ENCODE measurements around the gene RRAS. TPM values are rescaled to one million over a fixed set of nuclear protein-coding genes. Genes with fewer than 3 reads are reported as not detected.

RRAS gene
- total RNA-seq, 2 experiments from 2014 or later = 12.3 to 14.9 TPM

DNA sequence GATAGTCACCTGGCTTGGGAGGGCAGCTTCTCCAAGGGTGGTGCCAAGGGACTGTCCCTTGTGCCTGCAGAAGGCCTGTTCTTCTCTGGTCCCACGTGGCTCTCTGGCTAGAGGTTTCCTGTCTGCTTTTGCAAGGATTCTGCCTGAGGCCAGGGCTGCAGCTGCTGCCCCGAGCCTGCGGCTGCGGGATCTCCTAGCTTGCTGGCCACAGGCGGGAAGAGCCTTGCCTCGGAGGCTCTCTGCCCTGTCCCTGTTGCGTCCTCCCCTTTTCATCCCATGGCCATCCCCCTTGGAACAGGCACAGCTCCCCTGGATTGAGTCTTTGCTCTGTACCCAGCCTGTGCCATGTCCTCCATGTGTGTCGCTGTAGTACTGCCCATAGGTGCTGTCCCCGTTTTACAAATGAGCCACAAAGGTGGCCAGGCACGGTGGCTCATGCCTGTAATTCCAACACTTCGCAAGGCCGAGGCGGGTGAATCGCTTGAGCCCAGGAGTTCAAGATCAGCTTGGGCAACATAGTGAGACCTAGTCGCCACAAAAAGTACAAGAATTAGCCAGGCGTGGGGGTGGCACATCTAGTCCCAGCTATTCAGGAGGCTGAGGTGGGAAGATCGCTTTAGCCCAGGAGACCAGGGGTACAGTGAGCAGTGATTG, 16.6 kb upstream of the RRAS start:
- no peak overlapping the region for H3K4me3 Mint-ChIP-seq
- POLR2A ChIA-PET = interaction anchor here (0.6 to 1.5 kb wide), 3 partner anchors 9 to 16 kb away, joined by 3 read pairs; partner anchors contain the start of genes BCL2L12, IRF3, RRAS and SCAF1
- no peak overlapping the region for H3K27ac Mint-ChIP-seq

GRCh38 chr19:49655570-49656455, 15.9 kb upstream of the RRAS start:
- H3K4me1 Mint-ChIP-seq = no peaks in the 10 kb centered on the region
- POLR2A ChIA-PET = interaction anchor here (0.6 to 1.5 kb wide), 3 partner anchors 9 to 16 kb away, joined by 3 read pairs; partner anchors contain the start of genes BCL2L12, IRF3, RRAS and SCAF1
- H3K36me3 Mint-ChIP-seq = peaks cover 8% of the 10 kb centered on the region
- DNase-seq = no peak
- no peak overlapping the region for H3K4me3 Mint-ChIP-seq
- ATAC-seq (ENCODE audit: low read depth) = no peak
- no peaks in the 10 kb centered on the region for H3K27me3 Mint-ChIP-seq
- no peaks in the 10 kb centered on the region for H3K9me3 Mint-ChIP-seq
- H3K27ac Mint-ChIP-seq = no peak overlapping the region

More for the DNA sequence above, 16.6 kb upstream of the RRAS start:
- Mint-ChIP-seq H3K4me1 (no peaks in the 10 kb centered on the region), H3K36me3 (peaks cover 7% of the 10 kb centered on the region), H3K9me3 (no peaks in the 10 kb centered on the region), H3K27me3 (no peaks in the 10 kb centered on the region)
- ATAC-seq (ENCODE audit: low read depth) = no peak
- DNase-seq = no peak

DNA sequence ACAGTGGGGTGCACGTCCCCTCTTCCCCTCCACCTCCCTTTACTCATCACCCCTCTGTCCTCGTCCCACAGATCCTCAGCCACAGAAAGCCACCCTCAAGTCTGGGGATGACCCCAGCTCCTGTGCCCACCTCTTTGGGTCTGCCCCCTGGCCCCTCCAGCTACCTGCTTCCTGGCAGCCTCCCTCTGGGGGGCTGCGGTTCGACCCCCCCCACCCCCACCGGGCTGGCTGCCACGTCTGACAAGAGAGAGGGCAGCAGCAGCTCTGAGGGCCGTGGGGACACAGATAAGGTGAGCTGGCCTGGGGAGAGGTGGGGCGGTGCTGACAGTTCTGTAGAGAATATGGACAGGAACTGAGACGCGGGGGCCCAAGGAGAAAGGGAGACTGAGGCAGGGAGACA, 14.6 kb upstream of the RRAS start:
- Mint-ChIP-seq H3K9me3 (no peaks in the 10 kb centered on the region), H3K4me1 (no peaks in the 10 kb centered on the region), H3K27me3 (no peaks in the 10 kb centered on the region), H3K27ac (no peak overlapping the region), H3K36me3 (peaks cover 8% of the 10 kb centered on the region), H3K4me3 (no peak overlapping the region)
- ATAC-seq (ENCODE audit: low read depth) (no peak), DNase-seq (no peak)
- POLR2A ChIA-PET = interaction anchor here (0.5 to 1.4 kb wide), 3 partner anchors 11 to 953 kb away, joined by 3 to 6 read pairs (median 4); no protein-coding TSS in a partner anchor

- POLR2A ChIA-PET = interaction anchor here (1.2 to 1.4 kb wide), 2 partner anchors 10 to 12 kb away, joined by 4 read pairs; partner anchors contain the start of gene SCAF1
- Mint-ChIP-seq H3K4me3 (no peak overlapping the region), H3K27me3 (no peaks in the 10 kb centered on the region), H3K9me3 (no peaks in the 10 kb centered on the region), H3K4me1 (no peaks in the 10 kb centered on the region), H3K27ac (no peak overlapping the region), H3K36me3 (peaks cover 8% of the 10 kb centered on the region)
- no peak for DNase-seq
- no peak for ATAC-seq (ENCODE audit: low read depth)
Measured at GRCh38 chr19:49653466-49653806, 13.5 kb upstream of the RRAS start.

- H3K36me3 Mint-ChIP-seq = peaks cover 8% of the 10 kb centered on the region
- H3K4me3 Mint-ChIP-seq = no peak overlapping the region
- no peak overlapping the region for H3K27ac Mint-ChIP-seq
- POLR2A ChIA-PET = interaction anchor here (1.2 kb wide), 1 partner anchor 11 kb away, joined by 4 read pairs; the partner anchor contains the start of gene SCAF1
- no peak for DNase-seq
- no peaks in the 10 kb centered on the region for H3K9me3 Mint-ChIP-seq
- no peak for ATAC-seq (ENCODE audit: low read depth)
- H3K4me1 Mint-ChIP-seq = no peaks in the 10 kb centered on the region
- H3K27me3 Mint-ChIP-seq = no peaks in the 10 kb centered on the region
Measured at GRCh38 chr19:49652551-49653465, 12.9 kb upstream of the RRAS start.

- H3K27ac Mint-ChIP-seq = no peak overlapping the region
- H3K36me3 Mint-ChIP-seq = peaks cover 5% of the 10 kb centered on the region
- no peak for ATAC-seq (ENCODE audit: low read depth)
- POLR2A ChIA-PET = no interaction called here
- H3K27me3 Mint-ChIP-seq = no peaks in the 10 kb centered on the region
- H3K9me3 Mint-ChIP-seq = no peaks in the 10 kb centered on the region
- no peaks in the 10 kb centered on the region for H3K4me1 Mint-ChIP-seq
- DNase-seq = no peak
- no peak overlapping the region for H3K4me3 Mint-ChIP-seq
Measured at GRCh38 chr19:49651820-49652550, 12.0 kb upstream of the RRAS start.

- Mint-ChIP-seq H3K27me3 (no peaks in the 10 kb centered on the region), H3K4me3 (no peak overlapping the region), H3K4me1 (no peaks in the 10 kb centered on the region), H3K9me3 (no peaks in the 10 kb centered on the region), H3K27ac (no peak overlapping the region), H3K36me3 (peaks cover 2% of the 10 kb centered on the region)
- ATAC-seq (ENCODE audit: low read depth) (no peak), DNase-seq (no peak)
- POLR2A ChIA-PET = no interaction called here
Measured at GRCh38 chr19:49651029-49651819, 11.3 kb upstream of the RRAS start.

DNA sequence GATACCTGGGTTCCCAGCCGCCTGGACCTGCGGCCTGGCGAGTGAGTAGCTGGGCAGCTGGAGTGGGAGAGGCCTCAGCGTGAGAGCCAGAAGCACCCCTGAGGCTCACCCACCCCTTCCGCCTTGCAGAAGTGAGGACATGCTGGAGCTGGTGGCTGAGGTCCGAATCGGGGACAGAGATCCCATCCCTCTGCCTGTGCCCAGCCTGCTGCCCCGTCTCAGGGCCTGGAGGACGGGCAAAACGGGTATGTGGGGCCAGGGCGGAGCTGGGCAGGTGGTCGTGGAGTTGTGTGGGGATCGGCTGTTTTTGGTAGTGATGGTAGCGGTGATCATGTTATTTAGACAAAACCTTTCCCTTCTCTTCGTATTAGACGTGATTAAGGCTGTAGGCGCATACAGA, 6.6 kb upstream of the RRAS start:
- Mint-ChIP-seq H3K27me3 (no peaks in the 10 kb centered on the region), H3K27ac (no peak overlapping the region), H3K9me3 (no peaks in the 10 kb centered on the region), H3K4me1 (peaks cover 23% of the 10 kb centered on the region), H3K4me3 (no peak overlapping the region), H3K36me3 (peaks cover 7% of the 10 kb centered on the region)
- DNase-seq = no peak
- no peak for ATAC-seq (ENCODE audit: low read depth)
- POLR2A ChIA-PET = interaction anchor here (0.5 kb wide), 1 partner anchor 30 kb away, joined by 3 read pairs; no protein-coding TSS in a partner anchor

GRCh38 chr19:49645995-49646394, 6.1 kb upstream of the RRAS start:
- Mint-ChIP-seq H3K4me3 (no peak overlapping the region), H3K4me1 (peaks cover 25% of the 10 kb centered on the region), H3K9me3 (no peaks in the 10 kb centered on the region), H3K27me3 (no peaks in the 10 kb centered on the region), H3K27ac (no peak overlapping the region), H3K36me3 (peaks cover 7% of the 10 kb centered on the region)
- DNase-seq (no peak), ATAC-seq (ENCODE audit: low read depth) (no peak)
- POLR2A ChIA-PET = interaction anchor here (6.5 kb wide), 1 partner anchor 18 kb away, joined by 46 read pairs; the partner anchor contains the start of genes BCL2L12 and IRF3

DNA sequence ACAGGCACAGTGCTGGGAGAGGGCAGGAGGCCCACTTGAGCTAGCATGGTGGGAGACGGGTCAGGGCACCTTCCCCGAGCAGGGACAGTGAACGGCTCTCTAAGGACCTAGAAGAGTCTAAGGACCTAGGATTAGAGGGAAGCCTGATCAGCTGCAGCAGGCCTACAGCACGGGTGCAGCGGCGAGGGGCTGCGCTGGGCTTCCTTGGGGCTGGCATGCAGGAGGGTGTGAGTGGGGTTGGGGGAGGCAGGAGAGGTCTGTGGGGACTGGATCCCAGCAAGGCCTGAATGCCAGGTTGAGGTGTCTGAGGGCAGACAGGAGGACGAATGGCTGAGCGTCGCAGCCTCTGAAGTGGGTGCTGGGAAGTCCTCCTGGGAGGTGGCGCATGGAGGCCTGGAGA, 5.6 kb upstream of the RRAS start:
- Mint-ChIP-seq H3K27me3 (no peaks in the 10 kb centered on the region), H3K27ac (no peak overlapping the region), H3K4me3 (no peak overlapping the region), H3K4me1 (peaks cover 29% of the 10 kb centered on the region), H3K36me3 (peaks cover 6% of the 10 kb centered on the region), H3K9me3 (no peaks in the 10 kb centered on the region)
- no peak for ATAC-seq (ENCODE audit: low read depth)
- DNase-seq = no peak
- POLR2A ChIA-PET = interaction anchor here (6.5 kb wide), 1 partner anchor 18 kb away, joined by 46 read pairs; the partner anchor contains the start of genes BCL2L12 and IRF3

DNA sequence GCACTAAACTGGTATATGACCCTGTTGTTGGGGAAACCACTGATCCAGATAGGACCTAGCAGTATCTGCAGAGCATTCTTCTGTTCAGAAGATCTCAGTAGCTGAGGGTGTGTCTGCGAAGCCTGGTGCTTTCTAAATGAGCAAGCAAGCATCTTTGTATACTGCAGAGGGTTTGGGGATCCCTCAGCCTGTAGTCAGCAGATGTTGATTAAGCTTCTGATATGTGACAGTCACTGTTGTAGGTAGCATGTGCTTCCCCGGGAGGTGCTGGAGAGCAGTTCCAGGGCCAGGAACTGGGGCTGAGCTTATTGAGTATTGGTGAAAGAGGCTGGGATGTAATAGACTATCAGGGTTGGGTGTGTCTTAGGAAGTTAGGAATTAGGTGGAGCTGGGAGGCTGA, 3.5 kb upstream of the RRAS start:
- no peak for DNase-seq
- peak overlapping the region; percentile 94 for H3K4me3 Mint-ChIP-seq
- H3K4me1 Mint-ChIP-seq = peaks cover 40% of the 10 kb centered on the region
- H3K9me3 Mint-ChIP-seq = no peaks in the 10 kb centered on the region
- ATAC-seq (ENCODE audit: low read depth) = no peak
- POLR2A ChIA-PET = interaction anchor here (0.6 to 6.5 kb wide), 4 partner anchors 11 to 35 kb away, joined by 3 to 46 read pairs (median 4); partner anchors contain the start of genes BCL2L12 and IRF3
- peaks cover 6% of the 10 kb centered on the region for H3K36me3 Mint-ChIP-seq
- peaks cover 12% of the 10 kb centered on the region for H3K27me3 Mint-ChIP-seq
- H3K27ac Mint-ChIP-seq = peak overlapping the region; percentile 7

Measured in activated naive CD8-positive, alpha-beta T cell treated with anti-CD3 and anti-CD28 coated beads, Interleukin-2, amount 10 ng/mL, durations not matched to agents 7 days and 5 days (primary cell).